Fibroblast of lung (primary cell): ENCODE results near the gene ZSWIM2. TPM values are rescaled to one million over a fixed set of nuclear protein-coding genes. Genes with fewer than 3 reads are reported as not detected.

Experiments
- DNase-seq, 2 donors: peaks; one replicate each; pipeline versions ENCODE4 v3.0.0 to v3.0.0-alpha.2; 2010; ENCODE audit warnings: low read depth in 2 of 2
- H2AFZ ChIP-seq: 2 replicates; pipeline ENCODE4 v1.5.1; 2012; ENCODE audit warnings: low read length, control low read depth, inconsistent platforms
- H3K27ac ChIP-seq: 2 replicates; pipeline ENCODE4 v1.5.1; 2011; ENCODE audit warnings: low read length, control low read depth; ENCODE audit not compliant: insufficient read depth
- H3K27me3 ChIP-seq: 2 replicates; pipeline ENCODE4 v1.5.1; 2011; ENCODE audit warnings: mild to moderate bottlenecking, low read length; ENCODE audit not compliant: control insufficient read depth, insufficient read depth
- H3K36me3 ChIP-seq: 2 replicates; pipeline ENCODE4 v1.5.1; 2011; ENCODE audit warnings: low read length; ENCODE audit not compliant: control insufficient read depth, insufficient read depth
- H3K4me1 ChIP-seq: 2 replicates; pipeline ENCODE4 v1.5.1; 2011; ENCODE audit warnings: low read length; ENCODE audit not compliant: control insufficient read depth, insufficient read depth; ENCODE audit errors: extremely low read depth
- H3K4me2 ChIP-seq: 2 replicates; pipeline ENCODE4 v1.5.1; 2011; ENCODE audit warnings: low read length, control low read depth; ENCODE audit not compliant: insufficient read depth; ENCODE audit errors: extremely low read depth
- H3K4me3 ChIP-seq, 4 experiments: fragments of 200-600 bp in 1 of 4; sonication (generic) in 1 of 4; replicated peaks in 1 of 4; 2 replicates each; pipeline ENCODE4 v1.5.1; 2011 to 2016; ENCODE audit warnings: low read length in 4 of 4, low read depth in 3 of 4, mild to moderate bottlenecking in 3 of 4, control low read depth in 2 of 4, inconsistent platforms in 1 of 4, mixed read lengths in 1 of 4; ENCODE audit not compliant: insufficient read depth in 1 of 4; ENCODE audit errors: control extremely low read depth in 1 of 4
- H3K79me2 ChIP-seq: 2 replicates; pipeline ENCODE4 v1.5.1; 2012; ENCODE audit warnings: mild to moderate bottlenecking, low read length, inconsistent platforms; ENCODE audit not compliant: control insufficient read depth, insufficient read depth
- H3K9ac ChIP-seq: 2 replicates; pipeline ENCODE4 v1.5.1; 2011; ENCODE audit warnings: mild to moderate bottlenecking, low read length, control low read depth; ENCODE audit not compliant: insufficient read depth
- H3K9me3 ChIP-seq: 2 replicates; pipeline ENCODE4 v1.5.1; 2012; ENCODE audit warnings: low read depth, low read length; ENCODE audit not compliant: control insufficient read depth, insufficient read depth
- H4K20me1 ChIP-seq: 2 replicates; pipeline ENCODE4 v1.5.1; 2011; ENCODE audit warnings: low read length; ENCODE audit not compliant: control insufficient read depth, insufficient read depth; ENCODE audit errors: extremely low read depth
- EZH2 ChIP-seq: IDR thresholded peaks from 2 replicates; pipeline ENCODE4 v1.5.1; 2012; ENCODE audit warnings: low read length, control low read depth, mild to moderate bottlenecking; ENCODE audit errors: missing control alignments
- polyA plus RNA-seq, 2 donors: library from polyadenylated mRNA; depleted of rRNA in 1 of 2; stranded (reverse) in 1 of 2; unstranded in 1 of 2; fragments of >200 nt; gene quantifications; 2 replicates each; pipeline ENCODE4 v1.2.1, GENCODE V29; 2011 to 2012; ENCODE audit warnings: missing spikeins in 1 of 2
- total RNA-seq: library from RNA; depleted of rRNA; stranded (reverse); fragments of >200 nt; gene quantifications from 2 replicates; pipeline ENCODE4 v1.2.1, GENCODE V29; 2014
- TF ChIP-seq, protein P1 (sequence below), 2 donors: IDR thresholded peaks in 1 of 2; conservative IDR thresholded peaks in 1 of 2; 1 replicate in 1 of 2; 2 replicates in 1 of 2; pipeline ENCODE4 v1.5.1; 2011 to 2012; ENCODE audit warnings: low read length in 2 of 2, control low read depth in 1 of 2, inconsistent platforms in 1 of 2, low read depth in 1 of 2, mild to moderate bottlenecking in 1 of 2

Gene ZSWIM2
- total and polyA plus RNA-seq, 2 donors (not counting 1 experiment from before 2014, with no cell fraction given): under 0.01 to 0.15 TPM

DNA sequence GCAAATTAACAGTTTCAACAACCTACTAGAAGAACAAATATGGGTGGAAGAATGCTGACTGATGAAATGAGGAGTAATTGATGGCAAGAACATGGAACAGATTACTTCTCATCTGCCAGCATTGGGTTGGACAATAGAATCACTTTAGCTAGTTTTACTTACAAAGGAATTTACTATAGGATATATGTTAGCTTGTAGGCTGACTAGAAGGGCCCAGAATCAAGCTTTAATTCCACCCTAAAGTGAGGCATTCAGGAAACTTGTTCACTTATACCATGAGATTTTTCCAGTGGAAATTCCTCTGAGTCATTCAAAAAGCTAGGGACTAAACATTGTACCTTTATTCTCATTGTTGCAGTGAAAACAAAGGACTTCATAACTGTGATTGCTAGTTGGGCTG lies 5.0 kb upstream of the ZSWIM2 start:
- no peak for TF ChIP-seq EZH2
- TF ChIP-seq, protein P1, sequence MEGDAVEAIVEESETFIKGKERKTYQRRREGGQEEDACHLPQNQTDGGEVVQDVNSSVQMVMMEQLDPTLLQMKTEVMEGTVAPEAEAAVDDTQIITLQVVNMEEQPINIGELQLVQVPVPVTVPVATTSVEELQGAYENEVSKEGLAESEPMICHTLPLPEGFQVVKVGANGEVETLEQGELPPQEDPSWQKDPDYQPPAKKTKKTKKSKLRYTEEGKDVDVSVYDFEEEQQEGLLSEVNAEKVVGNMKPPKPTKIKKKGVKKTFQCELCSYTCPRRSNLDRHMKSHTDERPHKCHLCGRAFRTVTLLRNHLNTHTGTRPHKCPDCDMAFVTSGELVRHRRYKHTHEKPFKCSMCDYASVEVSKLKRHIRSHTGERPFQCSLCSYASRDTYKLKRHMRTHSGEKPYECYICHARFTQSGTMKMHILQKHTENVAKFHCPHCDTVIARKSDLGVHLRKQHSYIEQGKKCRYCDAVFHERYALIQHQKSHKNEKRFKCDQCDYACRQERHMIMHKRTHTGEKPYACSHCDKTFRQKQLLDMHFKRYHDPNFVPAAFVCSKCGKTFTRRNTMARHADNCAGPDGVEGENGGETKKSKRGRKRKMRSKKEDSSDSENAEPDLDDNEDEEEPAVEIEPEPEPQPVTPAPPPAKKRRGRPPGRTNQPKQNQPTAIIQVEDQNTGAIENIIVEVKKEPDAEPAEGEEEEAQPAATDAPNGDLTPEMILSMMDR (conservative IDR thresholded peaks at IDR 0.05 in 1 of 2, IDR thresholded peaks at IDR 0.05 in 1 of 2; ENCODE audit: low read depth in 1 of 2, low read length in 2 of 2): no peak
- no peaks in the 10 kb centered on the region for H3K4me1 ChIP-seq
- no peak overlapping the region for H3K4me2 ChIP-seq
- no peak overlapping the region for H2AFZ ChIP-seq
- no peak overlapping the region for H3K4me3 ChIP-seq
- no peak overlapping the region for H3K9ac ChIP-seq
- no peaks in the 10 kb centered on the region for H3K36me3 ChIP-seq
- no peaks in the 10 kb centered on the region for H3K79me2 ChIP-seq
- DNase-seq: peak; percentile 37 to 60
- H4K20me1 ChIP-seq: no peaks in the 10 kb centered on the region
- no peaks in the 10 kb centered on the region for H3K9me3 ChIP-seq
- H3K27me3 ChIP-seq: no peaks in the 10 kb centered on the region
- H3K27ac ChIP-seq: no peak overlapping the region

DNA sequence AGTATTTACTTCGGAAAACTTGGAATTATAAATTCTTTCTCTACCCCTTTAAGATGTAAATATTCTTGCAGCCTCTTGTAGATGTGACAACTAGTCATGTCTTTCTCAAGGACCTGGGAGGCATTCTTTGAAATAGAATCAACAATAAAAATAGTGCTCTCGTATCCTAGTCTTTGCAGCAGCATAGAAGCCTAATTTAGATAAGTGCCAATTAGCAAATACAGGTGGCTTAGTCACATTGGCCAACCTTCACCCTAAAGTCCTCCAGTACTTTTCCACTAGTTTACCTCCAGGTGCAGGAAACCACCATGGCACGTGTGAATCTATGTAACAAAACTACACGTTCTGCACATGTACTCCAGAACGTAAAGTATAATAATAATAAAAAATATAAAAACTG lies 3.5 kb upstream of the ZSWIM2 start:
- DNase-seq: no peak
- H3K4me1 ChIP-seq: no peaks in the 10 kb centered on the region
- no peaks in the 10 kb centered on the region for H3K79me2 ChIP-seq
- TF ChIP-seq, protein P1 (conservative IDR thresholded peaks at IDR 0.05 in 1 of 2, IDR thresholded peaks at IDR 0.05 in 1 of 2; ENCODE audit: low read depth in 1 of 2, low read length in 2 of 2): no peak
- TF ChIP-seq EZH2: no peak
- H3K9ac ChIP-seq: no peak overlapping the region
- H3K9me3 ChIP-seq: no peaks in the 10 kb centered on the region
- H4K20me1 ChIP-seq: no peaks in the 10 kb centered on the region
- H2AFZ ChIP-seq: no peak overlapping the region
- no peak overlapping the region for H3K4me2 ChIP-seq
- H3K36me3 ChIP-seq: no peaks in the 10 kb centered on the region
- no peak overlapping the region for H3K4me3 ChIP-seq
- H3K27me3 ChIP-seq: no peaks in the 10 kb centered on the region
- no peak overlapping the region for H3K27ac ChIP-seq

DNA sequence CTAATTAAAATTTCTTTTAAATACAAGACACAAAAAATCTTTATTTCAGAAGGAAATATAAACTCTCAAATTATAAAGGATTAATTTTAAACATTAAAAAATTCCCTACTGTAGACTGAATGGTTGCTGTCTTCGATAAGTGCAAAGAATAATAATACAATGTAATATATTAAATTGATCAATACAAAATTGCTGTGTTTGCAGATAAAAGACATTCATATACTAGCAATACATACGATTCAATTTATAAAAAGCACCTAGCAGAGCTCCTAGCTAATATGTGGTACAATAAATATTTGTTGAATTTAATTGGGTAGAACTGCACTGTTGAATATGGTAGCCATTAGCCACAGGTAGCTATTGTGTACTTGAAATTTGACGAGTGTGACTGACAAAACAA lies 6.6 kb downstream of the ZSWIM2 start:
- Histone ChIP-seq H3K9me3 (no peaks in the 10 kb centered on the region), H3K79me2 (no peaks in the 10 kb centered on the region), H2AFZ (no peak overlapping the region), H3K27ac (no peak overlapping the region), H4K20me1 (no peaks in the 10 kb centered on the region), H3K4me2 (no peak overlapping the region), H3K36me3 (no peaks in the 10 kb centered on the region), H3K27me3 (no peaks in the 10 kb centered on the region), H3K9ac (no peak overlapping the region), H3K4me1 (peaks cover 3% of the 10 kb centered on the region), H3K4me3 (no peak overlapping the region)
- TF ChIP-seq EZH2: no peak
- TF ChIP-seq, protein P1 (conservative IDR thresholded peaks at IDR 0.05 in 1 of 2, IDR thresholded peaks at IDR 0.05 in 1 of 2; ENCODE audit: low read depth in 1 of 2, low read length in 2 of 2): no peak
- DNase-seq: no peak
